HL-60 (cell line): ENCODE measurements around the gene TOP1.

Source experiments
- DNase-seq, 2 experiments: peaks; one replicate each; pipeline ENCODE4 v3.0.0-alpha.2; 2010 to 2020; ENCODE audit warnings: low read depth in 1 of 2, low spot score in 1 of 2
- H3K27ac ChIP-seq: fragments of 250-450 bp; sonication (Bioruptor Pico); replicated peaks from 2 replicates; pipeline ENCODE4 v1.5.1; 2020; ENCODE audit warnings: mild to moderate bottlenecking, moderate library complexity
- H3K27me3 ChIP-seq: fragments of 250-450 bp; sonication (Bioruptor Pico); 2 replicates; pipeline ENCODE4 v1.5.1; 2021; ENCODE audit warnings: mild to moderate bottlenecking, moderate library complexity; ENCODE audit not compliant: insufficient read depth, poor library complexity, severe bottlenecking
- H3K4me3 ChIP-seq: replicated peaks from 2 replicates; pipeline ENCODE4 v1.5.1; 2011; ENCODE audit warnings: mild to moderate bottlenecking, control low read depth, low read length; ENCODE audit not compliant: insufficient read depth
- CTCF ChIP-seq: IDR thresholded peaks from one replicate; pipeline ENCODE4 v1.5.1; 2011; ENCODE audit warnings: low read length, control low read depth, inconsistent platforms; ENCODE audit not compliant: insufficient read depth
- GABPA ChIP-seq: IDR thresholded peaks from 2 replicates; pipeline ENCODE4 v1.6.1; 2012; ENCODE audit warnings: low read depth
- POLR2AphosphoS5 ChIP-seq: IDR thresholded peaks from 2 replicates; pipeline ENCODE4 v1.6.1; 2012; ENCODE audit warnings: low read depth
- REST ChIP-seq: IDR thresholded peaks from 2 replicates; pipeline ENCODE4 v1.6.1; 2012; ENCODE audit warnings: low read depth; ENCODE audit not compliant: insufficient replicate concordance
- SPI1 ChIP-seq: IDR thresholded peaks from 2 replicates; pipeline ENCODE4 v1.6.1; 2012; ENCODE audit warnings: low read depth, mild to moderate bottlenecking, borderline replicate concordance

TOP1 gene

GRCh38 chr20:41089555-41089954 is 60.9 kb downstream of the TOP1 start:
- no peak for DNase-seq
- Histone ChIP-seq H3K27ac (no peak overlapping the region), H3K27me3 (no peaks in the 10 kb centered on the region), H3K4me3 (no peak overlapping the region)
- TF ChIP-seq GABPA (no peak), POLR2AphosphoS5 (no peak), SPI1 (peak; percentile 33; the same call in 1 of the 2 replicates), CTCF (no peak)

GRCh38 chr20:41091927-41092326 is 63.3 kb downstream of the TOP1 start:
- no peaks in the 10 kb centered on the region for H3K27me3 ChIP-seq
- no peak for DNase-seq
- no peak for TF ChIP-seq GABPA
- TF ChIP-seq SPI1: no peak
- no peak for TF ChIP-seq CTCF
- TF ChIP-seq POLR2AphosphoS5: no peak
- H3K27ac ChIP-seq: no peak overlapping the region
- H3K4me3 ChIP-seq: no peak overlapping the region

- Histone ChIP-seq H3K27ac (no peak overlapping the region), H3K27me3 (no peaks in the 10 kb centered on the region), H3K4me3 (no peak overlapping the region)
- no peak for DNase-seq
- no peak for TF ChIP-seq SPI1
- no peak for TF ChIP-seq CTCF
- TF ChIP-seq GABPA: no peak
- no peak for TF ChIP-seq POLR2AphosphoS5
- TF ChIP-seq REST: no peak
These were observed 65.9 kb downstream of the TOP1 start for GRCh38 chr20:41094353-41095055.

GRCh38 chr20:41095110-41095969 is 66.7 kb downstream of the TOP1 start:
- peak; percentile 17 to 50 for DNase-seq
- Histone ChIP-seq H3K4me3 (no peak overlapping the region), H3K27ac (no peak overlapping the region), H3K27me3 (no peaks in the 10 kb centered on the region)
- TF ChIP-seq CTCF: peak; percentile 73
- no peak for TF ChIP-seq POLR2AphosphoS5
